ENCODE data around the gene RNF39. TPM values are rescaled to one million over a fixed set of nuclear protein-coding genes. Genes with fewer than 3 reads are reported as not detected.

Gene RNF39
- total RNA-seq, 2 donors from 2014 or later = not detected

- intact Hi-C loops (cut with DNase I) = no loop called here
- ATAC-seq (peak; percentile 98 to 99), DNase-seq (peak; percentile 99)
These were observed 8.8 kb downstream of the RNF39 start, which contains the start of gene PPP1R11 for GRCh38 chr6:30066577-30067459. TSS of gene PPP1R11 (plus strand) at chr6:30067198. CDS start at chr6:30067411, 213 bp downstream.

- no peak for ATAC-seq
- intact Hi-C loops (cut with DNase I) = no loop called here
- no peak for DNase-seq
These were observed 9.5 kb downstream of the RNF39 start for GRCh38 chr6:30066082-30066481.

GRCh38 chr6:30063315-30063714 lies 12.3 kb downstream of the RNF39 start:
- no peak for DNase-seq
- intact Hi-C loops (cut with DNase I) = no loop called here
- no peak for ATAC-seq

GRCh38 chr6:30062471-30063178 lies 12.9 kb downstream of the RNF39 start:
- DNase-seq (no peak), ATAC-seq (no peak)
- intact Hi-C loops (cut with DNase I) = no loop called here

GRCh38 chr6:30061858-30062458 lies 13.6 kb downstream of the RNF39 start:
- DNase-seq (no peak), ATAC-seq (no peak)
- intact Hi-C loops (cut with DNase I) = no loop called here

- intact Hi-C loops (cut with DNase I) = no loop called here
- ATAC-seq (peak; percentile 98), DNase-seq (peak; percentile 95)
These were observed 14.3 kb downstream of the RNF39 start, which contains the start of gene POLR1H for GRCh38 chr6:30061092-30061857. TSS of gene POLR1H (plus strand) at chr6:30061265. CDS start at chr6:30061525, 260 bp downstream.

GRCh38 chr6:30060606-30061091 lies 14.9 kb downstream of the RNF39 start:
- DNase-seq (peak; percentile 34), ATAC-seq (peak; percentile 21 to 27)
- intact Hi-C loops (cut with DNase I) = no loop called here

GRCh38 chr6:30055513-30055912 lies 20.1 kb downstream of the RNF39 start:
- intact Hi-C loops (cut with DNase I) = no loop called here
- no peak for ATAC-seq
- DNase-seq = no peak

- no peak for ATAC-seq
- intact Hi-C loops (cut with DNase I) = no loop called here
These were observed 21.9 kb downstream of the RNF39 start for GRCh38 chr6:30053682-30054081.

GRCh38 chr6:30047220-30047619 lies 28.3 kb downstream of the RNF39 start:
- ATAC-seq (no peak), DNase-seq (no peak)
- intact Hi-C loops (cut with DNase I) = no loop called here

More at GRCh38 chr6:30053682-30054081, 21.9 kb downstream of the RNF39 start:
- DNase-seq = no peak

- DNase-seq (no peak), ATAC-seq (peak in 1 of 2 donors; percentile 70)
- intact Hi-C loops (cut with DNase I) = no loop called here
These were observed 30.9 kb downstream of the RNF39 start for GRCh38 chr6:30044630-30045029.

- DNase-seq (no peak), ATAC-seq (no peak)
- intact Hi-C loops (cut with DNase I) = no loop called here
These were observed 31.8 kb downstream of the RNF39 start for GRCh38 chr6:30043744-30044143.

- no peak for ATAC-seq
- intact Hi-C loops (cut with DNase I) = no loop called here
- DNase-seq = no peak
These were observed 32.7 kb downstream of the RNF39 start for GRCh38 chr6:30042914-30043313.

- intact Hi-C loops (cut with DNase I) = no loop called here
- ATAC-seq (no peak), DNase-seq (no peak)
These were observed 33.1 kb downstream of the RNF39 start for GRCh38 chr6:30042476-30042875.

GRCh38 chr6:30041821-30042220 lies 33.7 kb downstream of the RNF39 start:
- intact Hi-C loops (cut with DNase I) = no loop called here
- DNase-seq = no peak
- peak in 1 of 2 donors; percentile 34 for ATAC-seq

GRCh38 chr6:30041221-30041620 lies 34.3 kb downstream of the RNF39 start:
- no peak for DNase-seq
- intact Hi-C loops (cut with DNase I) = no loop called here
- ATAC-seq = no peak

GRCh38 chr6:30037182-30037788 lies 38.3 kb downstream of the RNF39 start:
- intact Hi-C loops (cut with DNase I) = no loop called here
- ATAC-seq = no peak
- DNase-seq = no peak

- no peak for ATAC-seq
- no peak for DNase-seq
- intact Hi-C loops (cut with DNase I) = no loop called here
These were observed 39.8 kb downstream of the RNF39 start for GRCh38 chr6:30035784-30036183.

All from left cardiac atrium (tissue), 4 donors.